ENCODE data around the gene YJEFN3.

The YJEFN3 gene

DNA sequence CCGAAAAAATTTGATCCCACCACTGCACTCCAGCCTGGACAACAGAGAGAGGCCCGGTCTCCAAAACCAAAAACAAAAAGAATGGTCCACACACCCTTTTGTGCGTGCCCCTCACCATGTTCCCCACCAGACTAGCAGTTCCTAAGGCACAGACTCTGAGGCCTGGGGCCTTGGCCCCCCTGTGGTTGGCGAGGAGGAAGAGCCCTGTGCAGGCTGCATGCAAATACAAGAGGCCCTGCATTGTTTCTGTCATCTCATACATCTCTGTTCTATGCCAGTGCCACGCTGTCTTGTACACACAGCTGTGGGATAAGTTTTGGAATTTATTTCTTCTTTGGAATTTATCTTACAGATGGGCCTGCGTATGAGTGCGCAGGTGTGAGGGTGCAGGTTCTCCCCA is 4.7 kb upstream of the YJEFN3 start:
- DNase-seq = no peak

- no peak for DNase-seq
These were observed 2.9 kb upstream of the YJEFN3 start for GRCh38 chr19:19525611-19526380.

GRCh38 chr19:19526581-19527370 is 1.9 kb upstream of the YJEFN3 start:
- DNase-seq = no peak

DNA sequence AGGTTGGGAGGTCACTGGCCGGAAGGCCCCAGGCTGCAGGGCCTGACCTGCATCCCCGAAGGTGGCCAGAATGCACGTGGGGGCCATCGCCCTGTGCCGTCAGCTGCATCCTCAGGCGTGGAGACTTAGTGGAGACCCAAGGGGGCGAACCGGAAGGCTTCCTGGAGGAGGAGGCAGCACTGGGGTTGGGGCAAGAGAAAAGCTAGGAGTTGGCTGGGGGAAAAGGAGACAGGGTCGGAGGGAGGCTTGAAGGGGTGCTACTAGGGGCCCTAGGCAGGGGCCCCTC is 1.4 kb upstream of the YJEFN3 start:
- no peak for DNase-seq

GRCh38 chr19:19527674-19528625 is 761 bp upstream of the YJEFN3 start:
- DNase-seq = no peak

DNA sequence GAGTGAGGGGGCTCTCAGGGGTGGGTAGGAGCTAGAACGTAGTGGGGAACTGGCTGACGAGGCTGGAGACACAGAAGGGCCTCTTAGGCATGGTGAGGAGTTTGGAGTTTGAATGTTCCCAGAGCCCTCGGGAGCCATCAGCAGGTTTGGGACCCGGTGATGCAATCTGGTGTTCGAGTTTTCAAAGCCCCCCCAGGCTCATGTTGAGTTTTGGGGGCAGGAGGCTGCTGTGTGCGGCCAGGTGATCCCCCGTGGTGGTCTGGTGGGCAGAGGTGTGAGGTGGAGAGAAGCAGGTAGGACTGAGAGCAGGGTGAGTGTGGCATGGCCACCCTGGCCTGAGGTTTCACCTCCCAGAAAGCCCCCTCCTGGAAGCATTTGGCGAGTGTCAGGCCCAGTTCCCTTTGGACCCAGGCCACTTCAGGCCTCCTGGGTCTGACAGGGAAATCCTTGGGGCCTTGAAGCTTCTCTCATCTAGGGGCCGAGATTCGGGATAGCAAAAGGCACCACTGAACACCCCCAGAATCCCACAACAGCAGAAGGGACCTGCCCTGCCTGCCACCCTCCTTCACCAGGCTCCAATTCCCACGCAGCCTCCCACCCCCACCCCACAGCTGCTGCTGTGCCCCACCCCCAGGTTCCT is 1.2 kb downstream of the YJEFN3 start:
- no peak for DNase-seq

GRCh38 chr19:19530423-19530804 is 1.7 kb downstream of the YJEFN3 start:
- no peak for DNase-seq

GRCh38 chr19:19530889-19531288 is 2.2 kb downstream of the YJEFN3 start:
- DNase-seq = no peak

DNA sequence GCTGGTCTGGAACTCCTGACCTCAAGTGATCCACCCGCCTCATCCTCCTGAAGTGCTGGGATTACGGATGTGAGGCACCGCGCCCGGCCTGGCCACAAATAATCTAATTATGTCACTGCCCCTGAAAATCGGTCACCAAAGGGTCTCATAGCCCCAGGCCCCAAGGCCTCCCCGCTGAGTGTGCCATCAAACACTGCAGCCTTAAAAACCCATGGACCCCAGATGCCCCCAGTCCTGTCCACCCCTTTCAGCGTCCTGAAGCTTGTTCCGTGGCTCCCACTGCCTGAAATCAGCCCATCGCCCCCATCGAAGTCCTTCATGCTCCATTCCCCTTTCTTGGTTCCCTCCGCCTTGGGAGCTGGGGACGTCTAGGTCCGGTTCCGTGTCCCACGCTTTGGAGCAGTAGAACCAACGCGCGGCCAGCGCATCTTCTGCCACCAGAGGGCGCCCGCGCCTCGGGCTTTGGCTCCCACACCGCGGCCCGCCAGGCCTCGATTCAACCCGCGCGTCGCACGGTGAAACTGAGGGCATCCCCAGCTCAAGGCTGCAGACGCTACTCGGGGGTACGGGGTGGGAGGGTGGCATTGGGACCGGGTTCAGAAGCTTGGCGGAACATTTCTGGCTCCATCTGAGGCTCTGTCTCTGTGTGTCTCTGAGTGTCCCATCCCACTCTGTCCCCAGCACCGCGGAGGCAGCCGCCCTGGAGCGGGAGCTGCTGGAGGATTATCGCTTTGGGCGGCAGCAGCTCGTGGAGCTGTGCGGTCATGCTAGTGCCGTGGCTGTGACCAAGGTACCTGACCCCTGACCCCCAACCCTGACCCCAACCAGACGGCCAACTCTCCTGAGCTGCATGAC is 3.5 kb downstream of the YJEFN3 start:
- DNase-seq = peak; percentile 91

DNA sequence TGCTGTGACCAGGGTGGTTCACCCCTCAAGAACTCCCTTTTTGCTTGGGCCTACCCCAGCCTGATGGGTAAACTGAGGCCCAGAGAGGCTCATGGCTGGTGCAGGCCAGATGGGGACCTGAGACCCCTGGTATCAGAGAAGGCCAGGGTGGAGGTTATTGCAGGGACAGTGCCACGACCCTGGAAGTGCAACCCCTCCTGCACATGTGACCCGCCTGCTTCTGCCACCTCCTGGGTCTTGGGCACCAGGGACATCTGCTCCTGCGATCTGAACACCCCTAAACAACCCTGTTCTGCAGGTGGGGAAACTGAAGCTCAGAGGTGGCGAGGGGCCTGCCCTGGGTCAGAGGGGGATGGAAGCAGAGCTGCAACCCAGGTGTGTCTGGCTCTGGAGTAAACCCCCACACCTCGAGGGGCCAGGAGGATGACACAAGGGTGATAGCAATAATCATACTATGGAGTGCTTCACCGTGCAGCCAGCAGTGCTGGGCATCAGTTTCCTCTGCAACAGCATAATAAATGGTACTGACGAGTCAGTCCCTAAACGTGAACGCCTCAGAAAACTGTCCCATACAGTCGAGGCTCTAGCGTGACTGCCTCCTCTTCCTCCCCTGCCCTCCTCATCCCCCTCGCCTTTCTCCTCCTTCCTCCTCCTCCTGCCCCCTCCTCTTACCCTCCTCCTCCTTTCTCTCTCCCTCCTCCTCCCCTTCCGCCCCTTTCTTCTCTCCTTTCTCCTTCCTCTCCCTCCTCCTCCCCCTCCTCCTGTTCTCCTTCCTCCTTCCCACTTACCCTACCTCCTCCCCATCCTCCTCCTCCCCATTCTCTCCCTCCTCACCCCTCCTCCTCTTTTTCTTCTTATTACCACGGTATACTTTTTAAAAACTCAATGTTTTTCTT is 4.3 kb downstream of the YJEFN3 start:
- no peak for DNase-seq

- no peak for DNase-seq
These were observed 5.1 kb downstream of the YJEFN3 start for GRCh38 chr19:19533841-19534240.

DNA sequence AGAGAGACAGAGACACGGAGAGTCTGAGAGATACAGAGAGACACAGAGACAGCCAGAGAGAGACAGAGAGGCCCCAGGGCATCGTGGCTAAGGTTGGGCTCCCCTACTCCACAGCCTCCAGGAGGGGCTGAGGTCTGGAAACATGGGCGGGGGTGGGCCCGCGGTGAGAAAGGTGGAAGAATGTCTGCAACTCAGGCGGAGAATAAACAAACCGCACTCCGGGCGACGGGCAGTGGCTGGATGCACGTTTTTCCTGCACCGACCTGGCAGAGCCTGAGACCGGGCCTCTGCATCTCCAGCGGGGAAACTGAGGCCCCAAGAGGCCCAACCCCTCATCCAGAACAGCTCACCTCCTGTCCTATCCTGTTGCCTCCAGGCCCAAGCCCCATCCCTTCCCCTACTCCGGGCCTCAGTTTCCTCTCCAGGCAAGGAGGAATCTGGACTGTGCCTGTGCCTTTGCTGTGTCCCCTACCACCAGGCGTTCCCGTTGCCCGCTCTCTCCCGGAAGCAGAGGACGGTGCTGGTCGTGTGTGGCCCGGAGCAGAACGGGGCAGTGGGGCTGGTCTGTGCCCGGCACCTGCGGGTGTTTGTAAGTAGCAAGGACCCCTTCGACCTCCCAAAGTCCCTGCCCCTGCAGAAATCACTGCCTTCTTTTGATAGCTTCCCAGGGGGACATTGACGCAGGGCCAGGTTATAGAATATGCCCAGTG is 6.0 kb downstream of the YJEFN3 start:
- no peak for DNase-seq

DNA sequence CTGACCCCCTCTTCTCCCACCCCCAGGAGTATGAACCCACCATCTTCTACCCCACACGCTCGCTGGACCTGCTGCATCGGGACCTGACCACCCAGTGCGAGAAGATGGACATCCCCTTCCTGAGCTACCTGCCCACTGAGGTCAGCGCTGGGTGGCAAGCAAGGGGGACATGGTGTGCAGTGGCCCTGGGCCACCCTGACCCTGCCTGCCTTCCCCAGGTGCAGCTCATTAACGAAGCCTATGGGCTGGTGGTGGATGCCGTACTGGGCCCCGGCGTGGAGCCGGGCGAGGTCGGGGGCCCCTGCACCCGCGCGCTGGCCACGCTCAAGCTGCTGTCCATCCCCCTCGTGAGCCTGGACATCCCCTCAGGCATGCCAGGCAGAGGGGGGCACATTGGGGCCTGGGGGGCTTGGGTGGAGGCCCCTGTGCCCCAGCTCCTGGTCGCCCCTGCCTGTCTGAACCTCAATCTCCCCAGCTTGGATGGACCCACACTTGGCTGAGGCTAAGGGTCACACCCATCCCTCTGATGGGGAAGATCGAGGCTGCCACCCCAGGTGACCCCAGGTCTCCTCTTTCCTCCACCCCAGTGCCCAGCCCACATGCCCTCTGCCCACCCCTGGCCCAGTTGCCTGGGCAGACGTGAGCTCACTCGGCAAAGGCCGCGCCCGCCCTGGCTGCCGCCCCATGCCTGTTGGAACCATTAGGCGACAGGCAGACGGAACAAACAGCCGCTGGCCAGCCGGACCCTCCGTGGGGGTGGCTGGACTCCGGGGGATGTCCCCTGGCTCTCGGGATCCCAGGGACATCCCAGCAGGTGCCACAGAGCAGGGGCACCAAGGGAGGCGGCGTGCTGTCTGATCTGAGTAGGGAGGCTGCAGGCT is 6.8 kb downstream of the YJEFN3 start:
- DNase-seq = no peak

- DNase-seq = no peak
These were observed 8.7 kb downstream of the YJEFN3 start for GRCh38 chr19:19537075-19538048.

GRCh38 chr19:19538061-19538784 is 9.5 kb downstream of the YJEFN3 start, which contains the start of gene CILP2:
TSS of gene CILP2 (plus strand) at chr19:19538265. CDS start at chr19:19538350, 85 bp downstream.
- DNase-seq = peak; percentile 42

- no peak for DNase-seq
These were observed 10.1 kb downstream of the YJEFN3 start for GRCh38 chr19:19538785-19539166.

DNA sequence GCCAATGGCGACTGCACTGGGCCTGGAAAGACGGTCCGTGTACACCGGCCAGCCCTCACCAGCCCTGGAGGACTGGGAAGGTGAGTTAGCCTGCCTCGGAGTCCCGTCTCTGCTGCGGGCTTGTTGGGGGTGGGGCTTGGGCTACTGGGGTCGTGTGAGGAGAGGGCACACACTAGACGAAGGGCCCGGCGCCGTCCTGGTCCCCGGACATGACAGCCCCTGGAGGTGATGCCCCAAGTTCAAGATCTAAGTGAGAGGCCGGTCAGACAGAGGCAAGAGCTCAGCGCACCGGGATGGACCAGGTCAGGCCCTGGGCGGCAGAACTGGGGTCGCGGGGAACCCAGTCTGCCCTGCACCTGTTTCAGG is 11.0 kb downstream of the YJEFN3 start:
- no peak for DNase-seq

Data from T-helper 9 cell (primary cell).